K562 (cell line): ENCODE data around the gene HMCN2. TPM values are rescaled to one million over a fixed set of nuclear protein-coding genes. Genes with fewer than 3 reads are reported as not detected.

Experiments used
- ESRRB ChIP-seq: fragments of 250-450 bp; sonication (Bioruptor Pico); IDR thresholded peaks from 2 replicates; pipeline ENCODE4 v1.5.0; 2020; ENCODE audit warnings: mild to moderate bottlenecking, moderate library complexity, borderline replicate concordance
- ILK ChIP-seq: fragments of 450-650 bp; IDR thresholded peaks from 2 replicates; pipeline ENCODE4 v1.6.1; 2016; ENCODE audit warnings: missing genetic modification characterization, low read depth, mild to moderate bottlenecking, missing compliant biosample characterization, moderate library complexity, borderline replicate concordance
- SETDB1 ChIP-seq: IDR thresholded peaks from one replicate; pipeline ENCODE4 v1.6.1; 2012; ENCODE audit warnings: low read length, control low read depth, inconsistent platforms
- TFAP4 ChIP-seq: sonication (generic); formaldehyde crosslinking; IDR thresholded peaks from 2 replicates; pipeline ENCODE4 v1.8.0; 2022; ENCODE audit warnings: missing genetic modification reagents, mild to moderate bottlenecking, moderate library complexity, borderline replicate concordance
- ZC3H11A ChIP-seq: IDR thresholded peaks from 2 replicates; pipeline ENCODE4 v1.6.1; 2012; ENCODE audit warnings: low read depth, low read length, improper control_type of control experiment
- polyA plus RNA-seq, 8 experiments: library from polyadenylated mRNA; depleted of rRNA in 4 of 8; stranded (reverse) in 5 of 8; unstranded in 3 of 8; fragments of >200 nt; fragmentation: Nextera tagmentation in 2 of 8; fragmentation: Illumina TruSeq in 1 of 8; extraction: Ambion mirVana in 2 of 8; extraction: Trizol in 1 of 8; gene quantifications; 2 replicates each; pipeline versions ENCODE4 v1.2.1 to v1.2.3, GENCODE V29; 2011 to 2014; ENCODE audit warnings: inconsistent platforms in 1 of 8, missing spikeins in 1 of 8
- total RNA-seq, 7 experiments: library from RNA; depleted of rRNA in 6 of 7; stranded (reverse); fragments of >200 nt in 6 of 7; fragmentation: Illumina TruSeq in 2 of 7; extraction: Trizol in 2 of 7; gene quantifications; 2 replicates each; pipeline versions ENCODE4 v1.2.1 to v1.2.3, GENCODE V29; 2011 to 2021; ENCODE audit warnings: low replicate concordance in 1 of 7
- TF ChIP-seq, protein P1 (sequence below), 2 experiments: IDR thresholded peaks in 1 of 2; conservative IDR thresholded peaks in 1 of 2; 2 replicates each; pipeline ENCODE4 v1.6.1; 2016; ENCODE audit warnings: low read depth in 2 of 2, mild to moderate bottlenecking in 1 of 2, missing compliant biosample characterization in 1 of 2, missing genetic modification characterization in 1 of 2, moderate library complexity in 1 of 2

Gene HMCN2
- total and polyA plus RNA-seq, 9 of the 15 experiments (the other 6 are each of a cell fraction or from before 2014, with no cell fraction given): 0.01 TPM; not detected in 8

DNA sequence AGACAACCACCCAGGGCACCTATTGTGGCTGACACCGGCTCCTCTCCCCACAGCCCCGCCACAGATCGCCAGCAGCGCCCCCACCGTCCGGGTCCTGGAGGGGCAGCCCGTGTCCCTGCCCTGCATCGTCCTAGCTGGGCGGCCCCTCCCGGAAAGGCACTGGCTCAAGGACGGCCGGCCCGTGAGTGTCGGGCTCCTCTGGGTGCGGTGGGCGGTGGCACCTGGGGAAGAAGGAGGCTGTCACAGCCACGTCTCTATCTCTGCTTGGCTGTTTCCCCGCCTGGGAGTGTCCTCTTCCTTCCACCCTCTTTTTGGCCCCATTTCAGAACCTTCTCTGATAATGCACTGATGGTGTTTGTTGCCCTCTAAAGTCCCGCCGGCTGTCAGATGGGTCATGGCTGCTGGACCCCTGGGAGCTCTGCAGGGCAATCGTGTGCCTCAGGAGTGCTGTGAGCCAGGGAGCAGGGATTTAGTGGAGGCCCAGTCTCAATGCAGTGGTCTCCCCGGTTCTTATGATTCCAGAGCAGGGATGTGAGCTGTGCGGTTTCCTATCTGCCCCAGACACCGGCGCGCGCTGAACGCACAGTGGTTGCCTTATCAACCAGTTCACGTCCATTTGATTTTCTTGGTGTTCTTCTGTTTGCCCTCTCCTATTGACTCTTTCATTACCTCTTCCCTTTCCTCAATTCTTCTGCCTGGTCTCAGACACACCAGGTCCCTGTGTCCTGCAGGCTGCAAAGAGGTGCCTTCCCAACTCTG, 55.3 kb downstream of the HMCN2 start (continued):
- TF ChIP-seq, protein P1, sequence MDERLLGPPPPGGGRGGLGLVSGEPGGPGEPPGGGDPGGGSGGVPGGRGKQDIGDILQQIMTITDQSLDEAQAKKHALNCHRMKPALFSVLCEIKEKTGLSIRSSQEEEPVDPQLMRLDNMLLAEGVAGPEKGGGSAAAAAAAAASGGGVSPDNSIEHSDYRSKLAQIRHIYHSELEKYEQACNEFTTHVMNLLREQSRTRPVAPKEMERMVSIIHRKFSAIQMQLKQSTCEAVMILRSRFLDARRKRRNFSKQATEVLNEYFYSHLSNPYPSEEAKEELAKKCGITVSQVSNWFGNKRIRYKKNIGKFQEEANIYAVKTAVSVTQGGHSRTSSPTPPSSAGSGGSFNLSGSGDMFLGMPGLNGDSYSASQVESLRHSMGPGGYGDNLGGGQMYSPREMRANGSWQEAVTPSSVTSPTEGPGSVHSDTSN (CRISPR knock-in tag; IDR thresholded peaks at IDR 0.05; ENCODE audit: low read depth): no peak
- TF ChIP-seq, protein P1 (tag; conservative IDR thresholded peaks at IDR 0.05; ENCODE audit: low read depth): no peak
- TF ChIP-seq SETDB1 (no peak), ESRRB (CRISPR knock-in tag) (no peak), TFAP4 (CRISPR knock-in tag) (0 out of 2 replicates have a peak, but pooled peaks have one; percentile 33), ILK (no peak), ZC3H11A (no peak)
